Astrocyte (in vitro differentiated cells and primary cell): ENCODE results near the gene NDUFS7. TPM values are rescaled to one million over a fixed set of nuclear protein-coding genes. Genes with fewer than 3 reads are reported as not detected.
A peak's percentile ranks its signal among the peaks of the same experiment; 100 is the strongest.
"Not testable (repeated sequence)": the region's sequence is repeated elsewhere in the genome, so short reads cannot be mapped to it uniquely, and the experiment has no call there.

ENCODE experiments used
- DNase-seq: peaks from one replicate; pipeline ENCODE4 v3.0.0-alpha.2; 2010; ENCODE audit warnings: low read depth
- FAIRE-seq: peaks from 2 replicates; lab custom pipeline; 2011; peaks lifted over from hg19 to GRCh38; lab: Jason Lieb, UNC
- H2AFZ ChIP-seq: 2 replicates; pipeline ENCODE4 v1.6.0; 2012; ENCODE audit warnings: low read depth, low read length, inconsistent platforms
- H3K27ac ChIP-seq: 2 replicates; pipeline ENCODE4 v1.5.1; 2011; ENCODE audit warnings: low read depth, low read length, inconsistent platforms
- H3K27me3 ChIP-seq: 2 replicates; pipeline ENCODE4 v1.6.0; 2011; ENCODE audit warnings: low read length, inconsistent platforms; ENCODE audit not compliant: insufficient read depth
- H3K36me3 ChIP-seq: 2 replicates; pipeline ENCODE4 v1.5.1; 2011; ENCODE audit warnings: low read length, inconsistent platforms; ENCODE audit not compliant: insufficient read depth
- H3K4me1 ChIP-seq: 2 replicates; pipeline ENCODE4 v1.5.1; 2011; ENCODE audit warnings: low read length, inconsistent platforms; ENCODE audit not compliant: insufficient read depth
- H3K4me2 ChIP-seq: 2 replicates; pipeline ENCODE4 v1.6.0; 2012; ENCODE audit warnings: low read length, inconsistent platforms
- H3K4me3 ChIP-seq: 2 replicates; pipeline ENCODE4 v1.5.1; 2011; ENCODE audit warnings: low read depth, mild to moderate bottlenecking, low read length, inconsistent platforms; ENCODE audit not compliant: insufficient read depth
- H3K79me2 ChIP-seq: 2 replicates; pipeline ENCODE4 v1.6.0; 2012; ENCODE audit warnings: mild to moderate bottlenecking, low read length, inconsistent platforms; ENCODE audit not compliant: insufficient read depth
- H3K9ac ChIP-seq: 2 replicates; pipeline ENCODE4 v1.6.0; 2012; ENCODE audit warnings: mild to moderate bottlenecking, low read length, inconsistent platforms
- H3K9me3 ChIP-seq: 2 replicates; pipeline ENCODE4 v1.5.1; 2012; ENCODE audit warnings: low read depth, mild to moderate bottlenecking, low read length, inconsistent platforms; ENCODE audit not compliant: insufficient read depth
- H4K20me1 ChIP-seq: 2 replicates; pipeline ENCODE4 v1.6.0; 2012; ENCODE audit warnings: low read length, inconsistent platforms; ENCODE audit not compliant: insufficient read depth
- H3K27ac Mint-ChIP-seq: one replicate; pipeline ENCODE4 v1.8.0; 2021; ENCODE audit warnings: mild to moderate bottlenecking, mixed read lengths; ENCODE audit not compliant: unreplicated experiment
- H3K27me3 Mint-ChIP-seq: one replicate; pipeline ENCODE4 v1.8.0; 2021; ENCODE audit warnings: low read depth, mixed read lengths; ENCODE audit not compliant: unreplicated experiment
- H3K36me3 Mint-ChIP-seq: one replicate; pipeline ENCODE4 v1.8.0; 2021; ENCODE audit warnings: low read depth, mixed read lengths; ENCODE audit not compliant: unreplicated experiment
- H3K4me1 Mint-ChIP-seq: one replicate; pipeline ENCODE4 v1.8.0; 2021; ENCODE audit warnings: low read depth, mixed read lengths; ENCODE audit not compliant: unreplicated experiment
- H3K4me3 Mint-ChIP-seq: one replicate; pipeline ENCODE4 v1.8.0; 2021; ENCODE audit warnings: mild to moderate bottlenecking, moderate library complexity, mixed read lengths; ENCODE audit not compliant: unreplicated experiment
- H3K9me3 Mint-ChIP-seq: one replicate; pipeline ENCODE4 v1.8.0; 2021; ENCODE audit warnings: mild to moderate bottlenecking, mixed read lengths; ENCODE audit not compliant: unreplicated experiment
- EZH2 ChIP-seq: IDR thresholded peaks from 2 replicates; pipeline ENCODE4 v1.6.1; 2012; ENCODE audit warnings: mild to moderate bottlenecking, low read length, inconsistent platforms; ENCODE audit not compliant: insufficient read depth
- total RNA-seq: library from RNA; stranded (reverse); gene quantifications from 2 replicates; pipeline ENCODE4 v1.2.1, GENCODE V29; 2021
- TF ChIP-seq, protein P1 (sequence below): IDR thresholded peaks from 2 replicates; pipeline ENCODE4 v1.5.1; 2011; ENCODE audit warnings: low read depth, mild to moderate bottlenecking, inconsistent platforms, low read length, moderate library complexity; ENCODE audit not compliant: insufficient read depth

The NDUFS7 gene
- total RNA-seq, 1 donor from 2014 or later: 64.0 TPM

DNA sequence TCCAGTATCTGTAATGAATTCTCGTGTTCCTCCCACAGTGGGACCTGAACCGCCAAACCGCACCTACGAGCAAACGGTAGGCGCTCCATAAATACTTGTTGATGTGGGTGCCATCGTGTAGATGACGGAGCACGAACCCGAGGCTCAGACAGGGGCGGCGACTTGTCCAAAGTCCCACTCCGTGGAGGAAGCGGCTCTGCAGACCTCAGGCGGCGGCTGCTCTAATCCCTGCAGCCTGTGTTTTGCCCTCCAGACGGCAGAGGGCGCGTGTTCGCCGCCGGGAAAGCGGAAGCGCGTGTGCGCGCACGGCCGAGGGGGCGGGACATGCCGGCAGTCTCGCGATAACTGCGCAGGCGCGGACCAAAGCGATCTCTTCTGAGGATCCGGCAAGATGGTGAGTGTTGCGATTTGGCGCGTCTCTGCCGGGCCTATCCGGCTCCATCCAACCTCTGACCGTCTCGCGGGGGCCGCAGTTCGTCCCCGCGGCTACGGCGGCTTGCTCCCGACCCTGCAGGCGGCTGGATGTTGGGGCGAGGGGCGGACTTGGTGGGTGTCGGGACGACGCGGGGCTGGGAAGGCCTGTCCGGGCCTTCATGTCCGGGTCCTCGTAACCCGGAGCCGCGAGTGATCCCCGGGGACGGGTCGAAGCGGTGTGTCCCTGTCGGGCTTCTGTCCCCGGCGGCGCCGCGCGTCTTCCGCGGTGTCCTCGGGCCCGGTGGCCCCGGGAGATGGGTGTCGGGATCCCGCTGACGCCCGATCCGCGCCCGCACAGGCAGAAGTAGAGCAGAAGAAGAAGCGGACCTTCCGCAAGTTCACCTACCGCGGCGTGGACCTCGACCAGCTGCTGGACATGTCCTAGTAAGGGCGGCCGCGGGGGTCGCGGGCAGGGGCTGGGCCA is 54.6 kb downstream of the NDUFS7 start, which contains the start of gene RPS15:
TSS of gene RPS15 (plus strand) at position 362 of the 898 bp plus-strand sequence. CDS start at position 392, 30 bp downstream.
- peaks cover 25% of the 10 kb centered on the region for H3K36me3 ChIP-seq

DNA sequence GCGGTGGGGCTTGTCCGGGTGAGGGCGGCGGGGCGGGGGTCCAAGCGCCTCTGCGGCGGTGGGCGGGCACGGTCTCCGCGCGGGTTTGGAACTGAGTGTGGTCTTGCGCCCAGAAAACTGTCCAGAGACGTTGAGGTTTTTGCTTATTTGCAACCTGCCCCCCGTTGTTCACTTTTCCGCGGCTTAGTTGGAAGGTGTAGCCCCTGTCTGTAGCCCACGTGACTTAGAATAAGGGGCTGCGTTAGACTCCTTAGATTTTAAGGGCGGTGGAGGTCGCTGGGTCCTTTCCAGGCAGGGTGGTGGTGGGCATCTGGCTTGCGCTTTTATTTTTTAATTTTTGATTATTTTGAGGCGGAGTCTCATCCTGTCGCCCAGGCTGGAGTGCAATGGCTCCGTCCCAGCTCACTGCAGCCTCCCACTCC is 55.2 kb downstream of the NDUFS7 start:
- peak overlapping the region; percentile 94 for H3K27ac Mint-ChIP-seq
- peak overlapping the region; percentile 97 for H3K4me3 ChIP-seq
- H3K9ac ChIP-seq: peak overlapping the region; percentile 99
- no peaks in the 10 kb centered on the region for H3K9me3 Mint-ChIP-seq
- H4K20me1 ChIP-seq: peaks cover 65% of the 10 kb centered on the region
- no peaks in the 10 kb centered on the region for H3K27me3 ChIP-seq
- peak overlapping the region; percentile 97 for H3K4me2 ChIP-seq
- H3K36me3 Mint-ChIP-seq: peaks cover 13% of the 10 kb centered on the region
- H3K4me1 Mint-ChIP-seq: peaks cover 11% of the 10 kb centered on the region
- H3K27ac ChIP-seq: peak overlapping the region; percentile 91
- H3K27me3 Mint-ChIP-seq: no peaks in the 10 kb centered on the region
- FAIRE-seq (no peak), DNase-seq (no peak)
- peak overlapping the region; percentile 95 for H3K4me3 Mint-ChIP-seq
- no peak for TF ChIP-seq EZH2
- TF ChIP-seq, protein P1, sequence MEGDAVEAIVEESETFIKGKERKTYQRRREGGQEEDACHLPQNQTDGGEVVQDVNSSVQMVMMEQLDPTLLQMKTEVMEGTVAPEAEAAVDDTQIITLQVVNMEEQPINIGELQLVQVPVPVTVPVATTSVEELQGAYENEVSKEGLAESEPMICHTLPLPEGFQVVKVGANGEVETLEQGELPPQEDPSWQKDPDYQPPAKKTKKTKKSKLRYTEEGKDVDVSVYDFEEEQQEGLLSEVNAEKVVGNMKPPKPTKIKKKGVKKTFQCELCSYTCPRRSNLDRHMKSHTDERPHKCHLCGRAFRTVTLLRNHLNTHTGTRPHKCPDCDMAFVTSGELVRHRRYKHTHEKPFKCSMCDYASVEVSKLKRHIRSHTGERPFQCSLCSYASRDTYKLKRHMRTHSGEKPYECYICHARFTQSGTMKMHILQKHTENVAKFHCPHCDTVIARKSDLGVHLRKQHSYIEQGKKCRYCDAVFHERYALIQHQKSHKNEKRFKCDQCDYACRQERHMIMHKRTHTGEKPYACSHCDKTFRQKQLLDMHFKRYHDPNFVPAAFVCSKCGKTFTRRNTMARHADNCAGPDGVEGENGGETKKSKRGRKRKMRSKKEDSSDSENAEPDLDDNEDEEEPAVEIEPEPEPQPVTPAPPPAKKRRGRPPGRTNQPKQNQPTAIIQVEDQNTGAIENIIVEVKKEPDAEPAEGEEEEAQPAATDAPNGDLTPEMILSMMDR: no peak
- H3K36me3 ChIP-seq: peaks cover 25% of the 10 kb centered on the region
- no peak overlapping the region for H2AFZ ChIP-seq
- no peaks in the 10 kb centered on the region for H3K9me3 ChIP-seq
- H3K79me2 ChIP-seq: peaks cover 42% of the 10 kb centered on the region
- peaks cover 16% of the 10 kb centered on the region for H3K4me1 ChIP-seq

More for the DNA sequence above, 54.6 kb downstream of the NDUFS7 start, which contains the start of gene RPS15:
- peak within 1 kb of the TSS; percentile 99 for H3K9ac ChIP-seq
- peaks cover 67% of the 10 kb centered on the region for H4K20me1 ChIP-seq
- DNase-seq: peak; percentile 85
- peak within 1 kb of the TSS; percentile 91 for H3K27ac ChIP-seq
- H3K4me2 ChIP-seq: peak within 1 kb of the TSS; percentile 97
- TF ChIP-seq EZH2: no peak
- TF ChIP-seq, protein P1: peak; percentile 78
- H3K79me2 ChIP-seq: peaks cover 42% of the 10 kb centered on the region
- Mint-ChIP-seq H3K27me3 (no peaks in the 10 kb centered on the region), H3K36me3 (peaks cover 13% of the 10 kb centered on the region), H3K27ac (peak within 1 kb of the TSS; percentile 96), H3K9me3 (no peaks in the 10 kb centered on the region), H3K4me3 (peak within 1 kb of the TSS; percentile 95), H3K4me1 (peaks cover 11% of the 10 kb centered on the region)
- H3K9me3 ChIP-seq: no peaks in the 10 kb centered on the region
- peak within 1 kb of the TSS; percentile 97 for H3K4me3 ChIP-seq
- no peaks in the 10 kb centered on the region for H3K27me3 ChIP-seq
- no peak for FAIRE-seq
- H2AFZ ChIP-seq: peak within 1 kb of the TSS; percentile 57
- H3K4me1 ChIP-seq: peaks cover 14% of the 10 kb centered on the region

DNA sequence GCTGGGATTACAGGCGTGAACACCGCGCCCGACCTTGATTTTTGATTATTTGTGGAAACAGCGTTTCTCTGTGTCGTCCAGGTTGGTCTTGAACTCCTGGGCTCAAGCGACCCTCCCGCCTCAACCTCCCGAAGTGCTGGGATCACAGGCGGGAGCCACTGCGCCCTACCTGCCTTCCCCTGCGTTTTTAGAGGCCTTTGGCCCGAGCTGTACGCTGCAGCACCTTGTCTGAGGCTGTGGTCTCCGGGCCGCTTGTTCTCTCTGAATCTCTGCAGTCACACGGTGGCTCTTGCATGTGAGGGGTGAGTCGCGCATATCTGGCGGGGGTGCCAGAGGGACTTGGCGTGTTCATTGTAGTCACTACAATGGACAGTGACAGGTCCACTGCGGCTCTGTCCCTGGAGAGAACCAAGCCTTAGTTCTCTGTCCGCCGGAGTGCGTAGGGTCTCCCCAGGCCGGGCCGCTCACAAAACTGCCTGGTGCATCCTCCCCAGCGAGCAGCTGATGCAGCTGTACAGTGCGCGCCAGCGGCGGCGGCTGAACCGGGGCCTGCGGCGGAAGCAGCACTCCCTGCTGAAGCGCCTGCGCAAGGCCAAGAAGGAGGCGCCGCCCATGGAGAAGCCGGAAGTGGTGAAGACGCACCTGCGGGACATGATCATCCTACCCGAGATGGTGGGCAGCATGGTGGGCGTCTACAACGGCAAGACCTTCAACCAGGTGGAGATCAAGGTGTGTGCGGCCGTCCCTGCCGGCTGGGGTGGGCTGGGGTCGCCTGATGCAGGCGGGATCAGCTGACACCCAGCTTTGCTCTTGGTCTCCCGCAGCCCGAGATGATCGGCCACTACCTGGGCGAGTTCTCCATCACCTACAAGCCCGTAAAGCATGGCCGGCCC is 56.1 kb downstream of the NDUFS7 start:
- peaks cover 68% of the 10 kb centered on the region for H4K20me1 ChIP-seq
- not testable (repeated sequence) for H3K27me3 Mint-ChIP-seq, H3K9me3 Mint-ChIP-seq

More for the DNA sequence above, 56.1 kb downstream of the NDUFS7 start:
- H3K79me2 ChIP-seq: peaks cover 42% of the 10 kb centered on the region
- H3K36me3 ChIP-seq: peaks cover 25% of the 10 kb centered on the region
- DNase-seq, H3K9me3 ChIP-seq, FAIRE-seq, H3K27me3 ChIP-seq, H2AFZ ChIP-seq: not testable (repeated sequence)
- peaks cover 18% of the 10 kb centered on the region for H3K4me1 ChIP-seq
- peak overlapping the region; percentile 91 for H3K27ac ChIP-seq
- H3K27ac Mint-ChIP-seq: peak overlapping the region; percentile 94
- peaks cover 13% of the 10 kb centered on the region for H3K36me3 Mint-ChIP-seq
- peak overlapping the region; percentile 95 for H3K4me3 Mint-ChIP-seq
- H3K4me3 ChIP-seq: peak overlapping the region; percentile 97
- H3K4me2 ChIP-seq: peak overlapping the region; percentile 97
- peak overlapping the region; percentile 99 for H3K9ac ChIP-seq
- peaks cover 11% of the 10 kb centered on the region for H3K4me1 Mint-ChIP-seq
